Gastrocnemius medialis (tissue), 4 donors: ENCODE data around the gene PPEF1. TPM values are rescaled to one million over a fixed set of nuclear protein-coding genes. Genes with fewer than 3 reads are reported as not detected.

Experiments used
- ATAC-seq, 2 donors: fragments of 150-250 bp; one replicate each; pipeline ENCODE4 v1.9.1; 2016
- DNase-seq, 2 donors: peaks; one replicate each; pipeline ENCODE4 v3.0.0-alpha.2; 2019
- H3K27ac ChIP-seq, 4 donors: fragments of 200-600 bp; sonication (generic); 1 replicate in 1 of 4; 2 replicates in 3 of 4; pipeline ENCODE4 v1.5.1; 2016 to 2018; ENCODE audit warnings: mild to moderate bottlenecking in 2 of 4, moderate library complexity in 1 of 4
- H3K27me3 ChIP-seq, 3 donors: fragments of 200-600 bp; sonication (generic) in 2 of 3; 1 replicate in 1 of 3; 2 replicates in 2 of 3; pipeline versions ENCODE4 v1.5.1 to v1.6.0; 2016 to 2019; ENCODE audit warnings: mild to moderate bottlenecking in 1 of 3, moderate library complexity in 1 of 3
- H3K36me3 ChIP-seq, 2 donors: fragments of 200-600 bp; sonication (generic) in 1 of 2; one replicate each; pipeline ENCODE4 v1.5.1; 2017 to 2018
- H3K4me1 ChIP-seq, 2 donors: fragments of 200-600 bp; sonication (generic) in 1 of 2; one replicate each; pipeline ENCODE4 v1.5.1; 2016 to 2017; ENCODE audit warnings: mild to moderate bottlenecking in 2 of 2
- H3K4me3 ChIP-seq, 4 donors: fragments of 200-600 bp; sonication (generic) in 3 of 4; 1 replicate in 1 of 4; 2 replicates in 3 of 4; pipeline ENCODE4 v1.5.1; 2016 to 2019; ENCODE audit warnings: mild to moderate bottlenecking in 2 of 4
- H3K9me3 ChIP-seq, 3 donors: fragments of 200-600 bp; sonication (generic) in 2 of 3; 1 replicate in 1 of 3; 2 replicates in 2 of 3; pipeline ENCODE4 v1.5.1; 2016 to 2019
- POLR2A ChIP-seq, 2 donors: fragments of 450-650 bp; IDR thresholded peaks; one replicate each; pipeline ENCODE4 v1.6.1; 2017; ENCODE audit warnings: antibody characterized with exemption in 2 of 2, mild to moderate bottlenecking in 2 of 2, moderate library complexity in 2 of 2
- in situ Hi-C, 4 donors: fragments of 200-750 bp; cut with MboI; loops; one replicate each; pipeline versions ENCODE4 v1.15.0 to v1.8.0; 2017; ENCODE audit warnings: low sequenced_read_pairs in 4 of 4
- intact Hi-C: fragments of 100-400 bp; cut with DNase I; formaldehyde crosslinking; loops from one replicate; pipeline ENCODE4 v1.15.1; 2023; ENCODE audit warnings: low total_unique reads
- total RNA-seq, 4 donors: library from RNA; depleted of rRNA; stranded (reverse); fragments of >200 nt; gene quantifications; one replicate each; pipeline versions ENCODE4 v1.1.0 to v1.2.3, GENCODE V29; 2016
- TF ChIP-seq, protein P1 (sequence below), 5 experiments: fragments of 450-650 bp in 3 of 5; fragments of 200-600 bp in 2 of 5; sonication (generic) in 2 of 5; IDR thresholded peaks in 4 of 5; conservative IDR thresholded peaks in 1 of 5; 1 replicate in 4 of 5; 2 replicates in 1 of 5; pipeline ENCODE4 v1.5.1; 2016 to 2019; ENCODE audit warnings: antibody characterized with exemption in 5 of 5, mild to moderate bottlenecking in 3 of 5, moderate library complexity in 3 of 5

PPEF1 gene
- total RNA-seq, 4 donors from 2014 or later, result 1.8 TPM; not detected in 3

- Histone ChIP-seq H3K36me3 (no peaks in the 10 kb centered on the region), H3K4me1 (no peaks in the 10 kb centered on the region), H3K27ac (no peak overlapping the region), H3K9me3 (no peaks in the 10 kb centered on the region), H3K27me3 (no peaks in the 10 kb centered on the region), H3K4me3 (no peak overlapping the region)
- in situ Hi-C loops (no loop called here), intact Hi-C loops (no loop called here)
- no peak for TF ChIP-seq POLR2A (IDR thresholded peaks at IDR 0.05)
- TF ChIP-seq, protein P1, sequence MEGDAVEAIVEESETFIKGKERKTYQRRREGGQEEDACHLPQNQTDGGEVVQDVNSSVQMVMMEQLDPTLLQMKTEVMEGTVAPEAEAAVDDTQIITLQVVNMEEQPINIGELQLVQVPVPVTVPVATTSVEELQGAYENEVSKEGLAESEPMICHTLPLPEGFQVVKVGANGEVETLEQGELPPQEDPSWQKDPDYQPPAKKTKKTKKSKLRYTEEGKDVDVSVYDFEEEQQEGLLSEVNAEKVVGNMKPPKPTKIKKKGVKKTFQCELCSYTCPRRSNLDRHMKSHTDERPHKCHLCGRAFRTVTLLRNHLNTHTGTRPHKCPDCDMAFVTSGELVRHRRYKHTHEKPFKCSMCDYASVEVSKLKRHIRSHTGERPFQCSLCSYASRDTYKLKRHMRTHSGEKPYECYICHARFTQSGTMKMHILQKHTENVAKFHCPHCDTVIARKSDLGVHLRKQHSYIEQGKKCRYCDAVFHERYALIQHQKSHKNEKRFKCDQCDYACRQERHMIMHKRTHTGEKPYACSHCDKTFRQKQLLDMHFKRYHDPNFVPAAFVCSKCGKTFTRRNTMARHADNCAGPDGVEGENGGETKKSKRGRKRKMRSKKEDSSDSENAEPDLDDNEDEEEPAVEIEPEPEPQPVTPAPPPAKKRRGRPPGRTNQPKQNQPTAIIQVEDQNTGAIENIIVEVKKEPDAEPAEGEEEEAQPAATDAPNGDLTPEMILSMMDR (IDR thresholded peaks at IDR 0.05 in 4 of 5, conservative IDR thresholded peaks at IDR 0.05 in 1 of 5), result no peak
- DNase-seq (no peak), ATAC-seq (no peak)
These were observed 39.2 kb upstream of the PPEF1 start for GRCh38 chrX:18668071-18668835.

- ATAC-seq (no peak), DNase-seq (no peak)
- TF ChIP-seq POLR2A (IDR thresholded peaks at IDR 0.05), result no peak
- TF ChIP-seq, protein P1 (IDR thresholded peaks at IDR 0.05 in 4 of 5, conservative IDR thresholded peaks at IDR 0.05 in 1 of 5), result no peak
- in situ Hi-C loops, result no loop called here
- peaks cover 0 to 4% of the 10 kb centered on the region in 2 donors for H3K4me1 ChIP-seq
- H3K36me3 ChIP-seq, result no peaks in the 10 kb centered on the region
- H3K4me3 ChIP-seq, result no peak within 1 kb of the TSS
- no peaks in the 10 kb centered on the region for H3K27me3 ChIP-seq
- no peak within 1 kb of the TSS for H3K27ac ChIP-seq
- intact Hi-C loops, result loop anchor here (10.0 kb wide), 1 partner anchor 673 kb away; the partner anchor contains the start of gene PDHA1
- no peaks in the 10 kb centered on the region for H3K9me3 ChIP-seq
These were observed 35.4 kb upstream of the PPEF1 start, which contains the start of gene RS1 for GRCh38 chrX:18672008-18672407. RS1 (minus strand) TSS chrX:18672108; CDS start chrX:18672068, 40 bp downstream.

GRCh38 chrX:18674417-18674787 lies 33.0 kb upstream of the PPEF1 start:
- in situ Hi-C loops (no loop called here), intact Hi-C loops (loop anchor here (2.0 to 10.0 kb wide), 3 partner anchors 24 to 670 kb away; partner anchors contain the start of gene PDHA1)
- peak overlapping the region; percentile 82 to 89 (median 85) for H3K27ac ChIP-seq
- peak; percentile 64 to 72 for ATAC-seq
- peak overlapping the region; percentile 66 to 79 (median 70) for H3K4me3 ChIP-seq
- TF ChIP-seq, protein P1 (IDR thresholded peaks at IDR 0.05 in 4 of 5, conservative IDR thresholded peaks at IDR 0.05 in 1 of 5), result no peak
- no peak for TF ChIP-seq POLR2A (IDR thresholded peaks at IDR 0.05)
- no peaks in the 10 kb centered on the region for H3K27me3 ChIP-seq
- H3K36me3 ChIP-seq, result no peaks in the 10 kb centered on the region
- H3K9me3 ChIP-seq, result no peaks in the 10 kb centered on the region
- H3K4me1 ChIP-seq, result peaks cover 0 to 4% of the 10 kb centered on the region in 2 donors
- DNase-seq, result peak; percentile 10 to 27

DNA sequence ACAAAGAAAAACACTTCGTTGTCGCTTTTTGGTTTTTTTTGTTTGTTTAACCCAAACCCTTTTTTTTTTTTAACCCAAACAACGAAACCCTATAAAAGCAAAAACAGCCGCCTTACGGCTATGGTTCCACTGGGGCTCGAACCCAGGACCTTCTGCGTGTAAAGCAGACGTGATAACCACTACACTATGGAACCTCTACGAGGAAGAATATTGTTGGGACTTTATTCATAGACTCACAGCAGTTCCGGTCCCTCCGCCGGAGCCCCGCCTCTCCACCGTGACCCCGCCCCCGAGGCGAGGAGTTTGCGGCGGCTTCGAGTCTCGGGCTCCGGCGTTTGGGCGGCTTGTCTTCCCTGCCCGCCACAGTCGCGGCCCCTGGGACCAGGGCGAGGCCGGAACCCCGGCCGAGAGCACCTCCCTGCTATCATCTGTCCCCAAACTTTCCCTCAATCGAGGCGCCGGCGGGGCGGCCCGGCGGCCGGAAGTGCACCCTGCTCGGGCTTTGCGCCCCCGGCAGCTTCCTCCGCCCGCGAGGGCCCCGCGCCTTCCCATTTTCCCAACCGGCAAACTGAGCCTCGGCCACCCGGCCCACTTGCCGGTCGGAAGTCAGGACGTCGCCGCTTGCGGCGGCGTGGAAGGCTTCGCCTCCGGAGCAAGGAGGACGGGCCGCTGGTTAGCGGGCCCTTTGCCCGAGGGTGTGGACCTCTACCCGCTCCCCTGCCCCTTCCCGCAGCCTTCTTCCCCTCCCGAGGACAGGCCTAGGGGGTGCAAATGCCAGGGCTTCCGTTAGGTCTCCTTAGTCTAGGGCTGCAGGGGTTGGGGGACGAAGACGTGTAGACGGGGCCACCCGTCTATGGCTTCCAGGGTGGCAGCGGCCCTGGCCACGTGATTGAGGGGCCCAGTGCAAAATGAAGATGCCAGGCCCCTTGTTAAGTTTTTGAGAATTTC lies 32.4 kb upstream of the PPEF1 start:
- peak overlapping the region; percentile 82 to 89 (median 85) for H3K27ac ChIP-seq
- TF ChIP-seq, protein P1 (IDR thresholded peaks at IDR 0.05 in 4 of 5, conservative IDR thresholded peaks at IDR 0.05 in 1 of 5), result no peak
- peak; percentile 24 to 38 for TF ChIP-seq POLR2A (IDR thresholded peaks at IDR 0.05)
- in situ Hi-C loops, result loop anchor here in 3 of 4 donors (25.0 kb wide), 2 partner anchors 212 to 263 kb away; no protein-coding TSS in a partner anchor

More for the DNA sequence above, 32.4 kb upstream of the PPEF1 start:
- no peaks in the 10 kb centered on the region for H3K36me3 ChIP-seq
- H3K27me3 ChIP-seq, result no peaks in the 10 kb centered on the region
- H3K9me3 ChIP-seq, result no peaks in the 10 kb centered on the region
- DNase-seq (peak; percentile 35 to 58), ATAC-seq (peak; percentile 89 to 91)
- peak overlapping the region; percentile 66 to 79 (median 70) for H3K4me3 ChIP-seq
- intact Hi-C loops, result loop anchor here (1.0 to 10.0 kb wide), 4 partner anchors 24 to 670 kb away; partner anchors contain the start of genes CDKL5 and PDHA1
- peaks cover 0 to 4% of the 10 kb centered on the region in 2 donors for H3K4me1 ChIP-seq
